ENCODE measurements around the gene DNAJC21. TPM values are rescaled to one million over a fixed set of nuclear protein-coding genes. Genes with fewer than 3 reads are reported as not detected.

Gene DNAJC21
- total RNA-seq, 1 experiment from 2014 or later = 56.8 TPM

DNA sequence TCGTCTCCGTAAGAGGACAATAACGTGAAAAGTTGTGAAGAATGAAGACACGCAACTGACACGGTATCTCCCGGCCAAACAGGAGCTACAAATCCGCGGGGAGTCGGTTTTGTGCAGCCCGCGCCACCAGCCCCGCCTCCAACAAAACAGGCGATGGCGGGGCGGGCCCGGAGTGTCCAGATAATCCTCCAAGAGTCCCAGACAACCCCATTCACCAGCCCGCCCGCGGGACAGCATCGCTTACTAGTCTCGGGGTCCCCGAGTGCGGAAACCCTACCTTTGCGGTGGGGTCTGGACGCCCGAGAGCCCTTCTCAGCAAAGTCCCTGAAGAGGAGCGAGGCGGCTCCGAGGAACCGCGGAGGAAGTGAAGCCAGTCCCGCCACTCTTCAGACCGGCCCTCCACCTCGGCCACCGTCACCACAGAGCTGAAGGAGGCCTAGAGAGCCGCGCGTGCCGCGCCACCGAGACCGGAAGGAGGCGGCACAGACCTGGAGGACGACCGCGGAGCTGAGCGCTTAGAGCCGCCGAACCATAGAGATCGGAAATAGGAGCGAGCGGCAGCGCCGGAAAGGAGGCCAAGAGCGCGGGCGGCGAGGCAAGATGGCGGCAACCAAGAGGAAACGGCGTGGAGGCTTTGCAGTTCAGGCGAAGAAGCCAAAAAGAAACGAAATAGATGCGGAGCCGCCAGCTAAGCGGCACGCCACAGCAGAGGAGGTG lies 14.1 kb upstream of the DNAJC21 start, which contains the start of the genes BRIX1 and RAD1:
TSS of gene BRIX1 (plus strand) at position 573 of the 717 bp plus-strand sequence. CDS start at position 601, 28 bp downstream.
TSS of gene RAD1 (minus strand) at position 366 of the 717 bp plus-strand sequence. CDS start 612 bp downstream, outside the sequence.
- peak within 1 kb of the TSS; percentile 72 for H3K27ac Mint-ChIP-seq (ENCODE audit: unreplicated experiment)
- CTCF ChIA-PET = interaction anchor here (0.8 to 1.7 kb wide), 8 partner anchors 8 to 429 kb away, joined by 3 to 10 read pairs (median 4); partner anchors contain the start of gene DNAJC21

DNA sequence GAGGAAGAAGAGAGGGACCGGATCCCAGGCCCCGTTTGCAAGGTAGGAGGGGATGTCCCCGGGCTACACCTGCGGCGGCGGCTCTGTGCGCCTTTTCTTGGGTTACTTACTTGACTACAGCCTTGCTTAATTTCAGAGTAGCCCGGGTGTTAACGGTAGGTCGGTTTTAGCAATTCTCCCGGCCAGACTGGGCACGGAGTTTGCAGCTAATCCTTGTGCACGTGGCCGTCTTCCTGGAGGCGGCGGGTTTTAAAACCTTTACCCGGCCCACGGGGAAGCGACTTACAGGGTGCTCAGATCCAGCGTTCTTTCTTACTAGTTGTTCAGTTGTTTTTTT lies 13.5 kb upstream of the DNAJC21 start:
- H3K27ac Mint-ChIP-seq (ENCODE audit: unreplicated experiment) = peak overlapping the region; percentile 72
- H3K9me3 Mint-ChIP-seq (ENCODE audit: low read depth, unreplicated experiment) = no peaks in the 10 kb centered on the region
- CTCF ChIA-PET = interaction anchor here (0.8 to 1.7 kb wide), 7 partner anchors 8 to 430 kb away, joined by 3 to 10 read pairs (median 4); partner anchors contain the start of gene DNAJC21
- H3K4me1 Mint-ChIP-seq (ENCODE audit: low read depth, unreplicated experiment) = peaks cover 15% of the 10 kb centered on the region
- no peaks in the 10 kb centered on the region for H3K27me3 Mint-ChIP-seq (ENCODE audit: unreplicated experiment)
- no peak overlapping the region for H3K4me3 Mint-ChIP-seq (ENCODE audit: low read depth, unreplicated experiment)
- DNase-seq = no peak
- TF ChIP-seq, protein P1, sequence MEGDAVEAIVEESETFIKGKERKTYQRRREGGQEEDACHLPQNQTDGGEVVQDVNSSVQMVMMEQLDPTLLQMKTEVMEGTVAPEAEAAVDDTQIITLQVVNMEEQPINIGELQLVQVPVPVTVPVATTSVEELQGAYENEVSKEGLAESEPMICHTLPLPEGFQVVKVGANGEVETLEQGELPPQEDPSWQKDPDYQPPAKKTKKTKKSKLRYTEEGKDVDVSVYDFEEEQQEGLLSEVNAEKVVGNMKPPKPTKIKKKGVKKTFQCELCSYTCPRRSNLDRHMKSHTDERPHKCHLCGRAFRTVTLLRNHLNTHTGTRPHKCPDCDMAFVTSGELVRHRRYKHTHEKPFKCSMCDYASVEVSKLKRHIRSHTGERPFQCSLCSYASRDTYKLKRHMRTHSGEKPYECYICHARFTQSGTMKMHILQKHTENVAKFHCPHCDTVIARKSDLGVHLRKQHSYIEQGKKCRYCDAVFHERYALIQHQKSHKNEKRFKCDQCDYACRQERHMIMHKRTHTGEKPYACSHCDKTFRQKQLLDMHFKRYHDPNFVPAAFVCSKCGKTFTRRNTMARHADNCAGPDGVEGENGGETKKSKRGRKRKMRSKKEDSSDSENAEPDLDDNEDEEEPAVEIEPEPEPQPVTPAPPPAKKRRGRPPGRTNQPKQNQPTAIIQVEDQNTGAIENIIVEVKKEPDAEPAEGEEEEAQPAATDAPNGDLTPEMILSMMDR (IDR thresholded peaks at IDR 0.05; ENCODE audit: unreplicated experiment) = no peak
- TSS peak; percentile 79 for BruUV-seq (replicated peaks)
- intact Hi-C loops (cut with micrococcal nuclease; ENCODE audit: unreplicated experiment) = loop anchor here (1.0 kb wide), 1 partner anchor 8 kb away; no protein-coding TSS in a partner anchor
- H3K36me3 Mint-ChIP-seq (ENCODE audit: insufficient read depth, unreplicated experiment) = peaks cover 23% of the 10 kb centered on the region

More for the DNA sequence above, 14.1 kb upstream of the DNAJC21 start, which contains the start of the genes BRIX1 and RAD1:
- peaks cover 15% of the 10 kb centered on the region for H3K4me1 Mint-ChIP-seq (ENCODE audit: low read depth, unreplicated experiment)
- intact Hi-C loops (cut with micrococcal nuclease; ENCODE audit: unreplicated experiment) = loop anchor here (1.0 kb wide), 1 partner anchor 9 kb away; no protein-coding TSS in a partner anchor
- no peak within 1 kb of the TSS for H3K4me3 Mint-ChIP-seq (ENCODE audit: low read depth, unreplicated experiment)
- H3K9me3 Mint-ChIP-seq (ENCODE audit: low read depth, unreplicated experiment) = no peaks in the 10 kb centered on the region
- peak; percentile 96 for DNase-seq
- peaks cover 20% of the 10 kb centered on the region for H3K36me3 Mint-ChIP-seq (ENCODE audit: insufficient read depth, unreplicated experiment)
- no TSS peak for BruUV-seq (replicated peaks)
- no peaks in the 10 kb centered on the region for H3K27me3 Mint-ChIP-seq (ENCODE audit: unreplicated experiment)
- TF ChIP-seq, protein P1 (IDR thresholded peaks at IDR 0.05; ENCODE audit: unreplicated experiment) = no peak

DNA sequence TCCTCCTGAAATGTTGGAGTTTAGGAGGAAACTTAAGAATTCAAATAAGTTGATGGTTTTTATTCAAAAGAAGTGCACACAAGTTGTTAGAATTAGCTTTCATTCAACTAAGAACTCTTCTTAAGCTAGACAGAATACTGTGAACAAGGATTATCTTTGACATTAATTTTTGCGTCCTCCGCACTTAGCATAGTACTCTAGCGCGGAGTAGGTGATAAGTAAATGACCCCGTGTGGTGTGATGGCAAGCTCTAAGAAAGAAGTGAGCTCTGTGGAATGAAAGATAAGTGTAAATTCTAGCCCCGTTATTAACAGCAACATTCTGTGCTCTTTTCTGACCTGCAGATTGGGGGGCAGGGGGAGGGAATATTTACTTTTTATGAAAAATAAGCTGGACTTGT lies 12.8 kb upstream of the DNAJC21 start:
- Mint-ChIP-seq H3K9me3 (ENCODE audit: low read depth, unreplicated experiment) (no peaks in the 10 kb centered on the region), H3K4me1 (ENCODE audit: low read depth, unreplicated experiment) (peaks cover 15% of the 10 kb centered on the region), H3K36me3 (ENCODE audit: insufficient read depth, unreplicated experiment) (peaks cover 29% of the 10 kb centered on the region), H3K27ac (ENCODE audit: unreplicated experiment) (peak overlapping the region; percentile 72), H3K4me3 (ENCODE audit: low read depth, unreplicated experiment) (no peak overlapping the region), H3K27me3 (ENCODE audit: unreplicated experiment) (no peaks in the 10 kb centered on the region)
- no peak for DNase-seq
- BruUV-seq (replicated peaks) = no TSS peak
- CTCF ChIA-PET = no interaction called here
- intact Hi-C loops (cut with micrococcal nuclease; ENCODE audit: unreplicated experiment) = no loop called here
- TF ChIP-seq, protein P1 (IDR thresholded peaks at IDR 0.05; ENCODE audit: unreplicated experiment) = no peak

DNA sequence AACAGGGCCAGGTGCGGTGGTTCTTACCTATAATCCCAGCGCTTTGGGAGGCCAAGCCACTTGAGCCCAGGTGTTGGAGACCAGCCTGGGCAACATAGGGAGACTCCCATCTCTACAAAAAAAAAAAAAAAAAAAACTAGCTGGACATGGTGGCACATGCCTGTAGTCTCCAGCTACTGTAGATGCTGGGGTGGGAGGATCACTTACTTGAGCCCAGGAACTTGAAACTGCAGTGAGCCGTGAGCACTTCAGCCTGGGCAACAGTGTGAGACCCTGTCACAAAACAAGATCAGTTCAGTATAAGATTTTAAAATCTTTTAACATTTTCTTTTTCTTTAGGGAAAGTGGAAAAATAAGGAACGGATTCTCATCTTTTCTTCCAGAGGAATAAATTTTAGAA lies 11.3 kb upstream of the DNAJC21 start:
- Mint-ChIP-seq H3K27ac (ENCODE audit: unreplicated experiment) (peak overlapping the region; percentile 29), H3K9me3 (ENCODE audit: low read depth, unreplicated experiment) (no peaks in the 10 kb centered on the region), H3K36me3 (ENCODE audit: insufficient read depth, unreplicated experiment) (peaks cover 26% of the 10 kb centered on the region), H3K4me1 (ENCODE audit: low read depth, unreplicated experiment) (peaks cover 15% of the 10 kb centered on the region), H3K27me3 (ENCODE audit: unreplicated experiment) (no peaks in the 10 kb centered on the region), H3K4me3 (ENCODE audit: low read depth, unreplicated experiment) (no peak overlapping the region)
- no TSS peak for BruUV-seq (replicated peaks)
- DNase-seq = no peak
- intact Hi-C loops (cut with micrococcal nuclease; ENCODE audit: unreplicated experiment) = no loop called here
- TF ChIP-seq, protein P1 (IDR thresholded peaks at IDR 0.05; ENCODE audit: unreplicated experiment) = no peak
- CTCF ChIA-PET = interaction anchor here (0.7 to 1.4 kb wide), 2 partner anchors 12 to 1009 kb away, joined by 3 to 5 read pairs; partner anchors contain the start of gene DNAJC21
